ENCODE results near the gene ZNF839. TPM values are rescaled to one million over a fixed set of nuclear protein-coding genes. Genes with fewer than 3 reads are reported as not detected.

Gene ZNF839
- total and polyA plus RNA-seq, 2 of the 4 experiments (the other 2 are of a cell fraction), result 5.7 to 10.7 TPM

GRCh38 chr14:102352213-102352612 lies 32.7 kb downstream of the ZNF839 start:
- BruUV-seq (replicated peaks), result no TSS peak
- intact Hi-C loops (cut with micrococcal nuclease), result no loop called here
- no peaks in the 10 kb centered on the region for H3K27me3 ChIP-seq (ENCODE audit: control insufficient read depth, insufficient read depth, low read length)

More at GRCh38 chr14:102352213-102352612, 32.7 kb downstream of the ZNF839 start:
- Histone ChIP-seq H2AK5ac (ENCODE audit: low read depth, low read length) (no peak overlapping the region), H3K36me3 (ENCODE audit: control insufficient read depth, insufficient read depth, low read length) (peaks cover 49% of the 10 kb centered on the region), H3K56ac (ENCODE audit: extremely low read depth, insufficient read depth, low read length) (no peak overlapping the region), H4K8ac (ENCODE audit: low read depth in 2 of 2, low read length in 2 of 2) (no peak overlapping the region), H4K5ac (ENCODE audit: low read depth, low read length) (no peak overlapping the region), H3K27ac (ENCODE audit: insufficient read depth, low read length) (no peak overlapping the region), H2BK5ac (ENCODE audit: low read depth, low read length, poor library complexity, severe bottlenecking) (no peak overlapping the region), H3K4me3 (ENCODE audit: insufficient read depth, low read depth, low read length) (no peak overlapping the region), H3K9me3 (ENCODE audit: control insufficient read depth, insufficient read depth, low read length) (no peaks in the 10 kb centered on the region), H3K9ac (ENCODE audit: low read depth, low read length) (no peak overlapping the region), H2BK20ac (ENCODE audit: low read depth, low read length) (no peak overlapping the region), H3K18ac (ENCODE audit: low read depth, low read length) (no peak overlapping the region), H2BK120ac (ENCODE audit: low read depth, low read length) (no peak overlapping the region), H3K23ac (ENCODE audit: low read depth, low read length) (no peak overlapping the region), H3K9me1 (ENCODE audit: insufficient read depth, low read length) (peaks cover 9% of the 10 kb centered on the region), H3K79me1 (ENCODE audit: low read depth in 1 of 2, low read length in 2 of 2) (peaks cover 5 to 11% of the 10 kb centered on the region in 2 experiments; a peak in 3 of 4 replicates), H2AFZ (replicated peaks; ENCODE audit: low read length, poor library complexity) (no peak overlapping the region), H2AK9ac (replicated peaks; ENCODE audit: low read depth, low read length, poor library complexity) (no peak overlapping the region), H3K14ac (replicated peaks; ENCODE audit: low read depth, low read length) (no peak overlapping the region), H4K91ac (ENCODE audit: insufficient read depth, low read depth, low read length) (no peak overlapping the region), H3K4ac (ENCODE audit: low read depth, low read length) (no peak overlapping the region), H2BK15ac (ENCODE audit: low read depth, low read length) (no peak overlapping the region), H3K4me1 (ENCODE audit: control insufficient read depth, insufficient read depth, low read length) (no peaks in the 10 kb centered on the region), H4K20me1 (ENCODE audit: insufficient read depth, low read length) (no peaks in the 10 kb centered on the region; the same call in 1 of the 2 replicates), H3K4me2 (ENCODE audit: low read depth, low read length) (no peak overlapping the region)
- CTCF ChIA-PET, result no interaction called here
- POLR2A ChIA-PET (ENCODE audit: unreplicated experiment), result no interaction called here
- TF ChIP-seq USF2 (IDR thresholded peaks at IDR 0.05; ENCODE audit: low read depth, low read length) (no peak), CEBPB (IDR thresholded peaks at IDR 0.05; ENCODE audit: low read depth, low read length) (no peak), MAFK (IDR thresholded peaks at IDR 0.05; ENCODE audit: low read depth, low read length) (no peak), SMC3 (IDR thresholded peaks at IDR 0.05; ENCODE audit: low read depth, low read length) (no peak), BHLHE40 (IDR thresholded peaks at IDR 0.05; ENCODE audit: low read depth, low read length) (no peak), MAZ (IDR thresholded peaks at IDR 0.05; ENCODE audit: borderline replicate concordance, low read depth, low read length) (no peak), NFE2L2 (IDR thresholded peaks at IDR 0.05; ENCODE audit: low read depth, low read length) (no peak), RFX5 (IDR thresholded peaks at IDR 0.05; ENCODE audit: low read depth, low read length) (no peak), CHD1 (IDR thresholded peaks at IDR 0.05; ENCODE audit: low read depth, low read length) (no peak), POLR2A (IDR thresholded peaks at IDR 0.05; ENCODE audit: low read depth, low read length) (no peak), MXI1 (IDR thresholded peaks at IDR 0.05; ENCODE audit: borderline replicate concordance, low read depth, low read length) (no peak), RCOR1 (IDR thresholded peaks at IDR 0.05; ENCODE audit: insufficient replicate concordance, low read length) (no peak), FOS (IDR thresholded peaks at IDR 0.05; ENCODE audit: low read depth, low read length) (no peak), RAD21 (IDR thresholded peaks at IDR 0.05; ENCODE audit: low read length) (no peak)
- TF ChIP-seq, protein P1, sequence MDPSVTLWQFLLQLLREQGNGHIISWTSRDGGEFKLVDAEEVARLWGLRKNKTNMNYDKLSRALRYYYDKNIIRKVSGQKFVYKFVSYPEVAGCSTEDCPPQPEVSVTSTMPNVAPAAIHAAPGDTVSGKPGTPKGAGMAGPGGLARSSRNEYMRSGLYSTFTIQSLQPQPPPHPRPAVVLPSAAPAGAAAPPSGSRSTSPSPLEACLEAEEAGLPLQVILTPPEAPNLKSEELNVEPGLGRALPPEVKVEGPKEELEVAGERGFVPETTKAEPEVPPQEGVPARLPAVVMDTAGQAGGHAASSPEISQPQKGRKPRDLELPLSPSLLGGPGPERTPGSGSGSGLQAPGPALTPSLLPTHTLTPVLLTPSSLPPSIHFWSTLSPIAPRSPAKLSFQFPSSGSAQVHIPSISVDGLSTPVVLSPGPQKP (IDR thresholded peaks at IDR 0.05; ENCODE audit: borderline replicate concordance, low read depth, low read length), result no peak
- TF ChIP-seq, protein P2, sequence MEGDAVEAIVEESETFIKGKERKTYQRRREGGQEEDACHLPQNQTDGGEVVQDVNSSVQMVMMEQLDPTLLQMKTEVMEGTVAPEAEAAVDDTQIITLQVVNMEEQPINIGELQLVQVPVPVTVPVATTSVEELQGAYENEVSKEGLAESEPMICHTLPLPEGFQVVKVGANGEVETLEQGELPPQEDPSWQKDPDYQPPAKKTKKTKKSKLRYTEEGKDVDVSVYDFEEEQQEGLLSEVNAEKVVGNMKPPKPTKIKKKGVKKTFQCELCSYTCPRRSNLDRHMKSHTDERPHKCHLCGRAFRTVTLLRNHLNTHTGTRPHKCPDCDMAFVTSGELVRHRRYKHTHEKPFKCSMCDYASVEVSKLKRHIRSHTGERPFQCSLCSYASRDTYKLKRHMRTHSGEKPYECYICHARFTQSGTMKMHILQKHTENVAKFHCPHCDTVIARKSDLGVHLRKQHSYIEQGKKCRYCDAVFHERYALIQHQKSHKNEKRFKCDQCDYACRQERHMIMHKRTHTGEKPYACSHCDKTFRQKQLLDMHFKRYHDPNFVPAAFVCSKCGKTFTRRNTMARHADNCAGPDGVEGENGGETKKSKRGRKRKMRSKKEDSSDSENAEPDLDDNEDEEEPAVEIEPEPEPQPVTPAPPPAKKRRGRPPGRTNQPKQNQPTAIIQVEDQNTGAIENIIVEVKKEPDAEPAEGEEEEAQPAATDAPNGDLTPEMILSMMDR (conservative IDR thresholded peaks at IDR 0.05; ENCODE audit: low read depth, low read length), result no peak
- ATAC-seq (ENCODE audit: low read depth) (no peak), DNase-seq (no peak)
- in situ Hi-C loops (cut with MboI; ENCODE audit: low sequenced_read_pairs), result no loop called here
- WGBS, 2 experiments (ENCODE audit: extremely low coverage in 2 of 2, insufficient read length in 1 of 2), result no CpG with 5 or more reads among the region's 4 CpGs
- dilution Hi-C loops (cut with HindIII; ENCODE audit: low sequenced_read_pairs, unreplicated experiment), result no loop called here

Data from IMR-90 (cell line).